DOHH2 (cell line): ENCODE data around the gene ZIC5.

ENCODE experiments used
- H3F3A ChIP-seq: fragments of 200-600 bp; sonication (generic), shearing (Covaris generic); 2 replicates; pipeline ENCODE4 v1.6.0; 2016; ENCODE audit warnings: antibody characterized with exemption, mild to moderate bottlenecking; ENCODE audit not compliant: control insufficient read depth, insufficient read depth
- H3K27ac ChIP-seq: fragments of 200-600 bp; sonication (generic); 2 replicates; pipeline ENCODE4 v1.5.1; 2014; ENCODE audit warnings: low read depth, mild to moderate bottlenecking, low read length, moderate library complexity
- H3K27me3 ChIP-seq: fragments of 200-600 bp; sonication (generic); 2 replicates; pipeline ENCODE4 v1.6.1; 2014; ENCODE audit warnings: mild to moderate bottlenecking, low read length, mixed read lengths; ENCODE audit not compliant: control insufficient read depth
- H3K36me3 ChIP-seq: fragments of 200-600 bp; sonication (generic); 2 replicates; pipeline ENCODE4 v1.6.1; 2014; ENCODE audit warnings: mild to moderate bottlenecking, low read length, moderate library complexity, mixed read lengths; ENCODE audit not compliant: control insufficient read depth
- H3K4me1 ChIP-seq: fragments of 200-600 bp; sonication (generic); 2 replicates; pipeline ENCODE4 v1.6.1; 2014; ENCODE audit warnings: mild to moderate bottlenecking, low read length, mixed read lengths; ENCODE audit not compliant: control insufficient read depth
- H3K4me2 ChIP-seq: fragments of 200-600 bp; sonication (generic); 2 replicates; pipeline ENCODE4 v1.6.0; 2014; ENCODE audit warnings: mild to moderate bottlenecking, low read length, moderate library complexity
- H3K4me3 ChIP-seq: fragments of 200-600 bp; sonication (generic); 2 replicates; pipeline ENCODE4 v1.5.1; 2014; ENCODE audit warnings: mild to moderate bottlenecking, low read length, mixed read lengths
- H3K79me2 ChIP-seq: fragments of 200-600 bp; sonication (generic); 2 replicates; pipeline ENCODE4 v1.6.1; 2014; ENCODE audit warnings: mild to moderate bottlenecking, low read length, mixed read lengths; ENCODE audit not compliant: control insufficient read depth
- H3K9me2 ChIP-seq: fragments of 200-600 bp; sonication (generic); replicated peaks from 2 replicates; pipeline ENCODE4 v1.6.1; 2014; ENCODE audit warnings: mild to moderate bottlenecking, low read length, mixed read lengths; ENCODE audit not compliant: control insufficient read depth
- H3K9me3 ChIP-seq: fragments of 200-600 bp; sonication (generic); 2 replicates; pipeline ENCODE4 v1.6.1; 2014; ENCODE audit warnings: antibody characterized with exemption, low read length, mixed read lengths; ENCODE audit not compliant: control insufficient read depth, insufficient read depth
- H4K20me1 ChIP-seq: fragments of 200-600 bp; sonication (generic); 2 replicates; pipeline ENCODE4 v1.6.0; 2014; ENCODE audit warnings: low read depth, mild to moderate bottlenecking, antibody characterized with exemption, low read length, moderate library complexity; ENCODE audit not compliant: control insufficient read depth, insufficient read depth
- CTCF ChIP-seq: fragments of 200-600 bp; sonication (generic); IDR thresholded peaks from one replicate; pipeline ENCODE4 v1.5.1; 2014; ENCODE audit warnings: antibody characterized with exemption, mild to moderate bottlenecking, low read depth, low read length; ENCODE audit not compliant: poor library complexity, severe bottlenecking
- EZH2phosphoT487 ChIP-seq: fragments of 200-600 bp; sonication (generic); IDR thresholded peaks from 2 replicates; pipeline ENCODE4 v1.6.1; 2017; ENCODE audit warnings: borderline replicate concordance, mild to moderate bottlenecking, antibody characterized with exemption, low read length, moderate library complexity, mixed read lengths

ZIC5 gene

GRCh38 chr13:99974939-99975561 is 3.5 kb upstream of the ZIC5 start:
- no peaks in the 10 kb centered on the region for H4K20me1 ChIP-seq
- TF ChIP-seq EZH2phosphoT487 (no peak), CTCF (no peak)
- H3K79me2 ChIP-seq, result no peaks in the 10 kb centered on the region
- H3K27ac ChIP-seq, result no peak overlapping the region
- no peak overlapping the region for H3K4me3 ChIP-seq
- H3K4me2 ChIP-seq, result no peak overlapping the region
- H3K36me3 ChIP-seq, result no peaks in the 10 kb centered on the region
- H3K9me3 ChIP-seq, result no peaks in the 10 kb centered on the region
- H3K4me1 ChIP-seq, result no peaks in the 10 kb centered on the region
- peaks cover 24% of the 10 kb centered on the region for H3K27me3 ChIP-seq
- no peaks in the 10 kb centered on the region for H3K9me2 ChIP-seq
- H3F3A ChIP-seq, result no peaks in the 10 kb centered on the region

- no peaks in the 10 kb centered on the region for H4K20me1 ChIP-seq
- no peaks in the 10 kb centered on the region for H3K9me3 ChIP-seq
- no peak overlapping the region for H3K4me2 ChIP-seq
- no peaks in the 10 kb centered on the region for H3K4me1 ChIP-seq
- no peak overlapping the region for H3K4me3 ChIP-seq
- no peaks in the 10 kb centered on the region for H3F3A ChIP-seq
- H3K9me2 ChIP-seq, result no peaks in the 10 kb centered on the region
- no peak overlapping the region for H3K27ac ChIP-seq
- H3K27me3 ChIP-seq, result peaks cover 18% of the 10 kb centered on the region
- H3K36me3 ChIP-seq, result no peaks in the 10 kb centered on the region
- no peaks in the 10 kb centered on the region for H3K79me2 ChIP-seq
- TF ChIP-seq CTCF (no peak), EZH2phosphoT487 (no peak)
Observed at GRCh38 chr13:99974296-99974938, 2.9 kb upstream of the ZIC5 start.

- Histone ChIP-seq H3F3A (no peaks in the 10 kb centered on the region), H3K79me2 (no peaks in the 10 kb centered on the region), H3K4me3 (no peak overlapping the region), H3K9me2 (no peaks in the 10 kb centered on the region), H3K27me3 (peaks cover 12% of the 10 kb centered on the region; the same call in 1 of the 2 replicates), H4K20me1 (no peaks in the 10 kb centered on the region), H3K27ac (no peak overlapping the region), H3K4me2 (no peak overlapping the region), H3K4me1 (no peaks in the 10 kb centered on the region), H3K36me3 (no peaks in the 10 kb centered on the region), H3K9me3 (0 out of 2 replicates have a peak, but pooled peaks cover 4% of the 10 kb centered on the region)
- TF ChIP-seq CTCF (no peak), EZH2phosphoT487 (no peak)
Observed at GRCh38 chr13:99973808-99974185, 2.2 kb upstream of the ZIC5 start.
